ENCODE results near the gene GDPGP1. TPM values are rescaled to one million over a fixed set of nuclear protein-coding genes. Genes with fewer than 3 reads are reported as not detected.

GDPGP1 gene
- total and polyA plus RNA-seq, 2 of the 4 experiments (the other 2 are of a cell fraction): 2.3 to 4.1 TPM

DNA sequence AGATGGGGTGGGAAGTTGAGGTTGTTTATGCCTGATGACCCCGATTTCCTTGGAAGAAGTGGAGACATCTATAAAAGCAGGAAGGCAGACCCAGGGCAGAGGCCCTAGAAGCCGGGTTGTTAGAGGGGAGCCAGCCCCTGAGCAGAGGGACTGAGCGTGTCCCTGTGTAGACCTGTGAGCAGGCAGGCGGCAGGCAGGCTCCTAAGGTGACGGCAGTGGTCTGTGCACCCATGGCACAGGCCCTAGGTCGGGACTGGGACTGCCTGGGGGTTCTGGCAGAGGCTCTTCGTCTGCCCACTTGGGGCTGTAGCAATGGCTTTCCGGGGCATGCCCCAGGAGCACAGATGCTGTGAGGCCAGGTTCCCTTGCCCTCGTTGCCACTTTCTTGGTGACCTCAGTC is 23.0 kb upstream of the GDPGP1 start:
- intact Hi-C loops (cut with micrococcal nuclease) (no loop called here), dilution Hi-C loops (cut with HindIII; ENCODE audit: low sequenced_read_pairs, unreplicated experiment) (no loop called here), in situ Hi-C loops (cut with MboI; ENCODE audit: low sequenced_read_pairs) (no loop called here)
- peak overlapping the region; percentile 85; the same call in 1 of the 2 replicates for H2AK5ac ChIP-seq (ENCODE audit: low read depth, low read length)
- 100% methylated on average over 2 of the region's 9 CpGs; no CpG with 5 or more reads in 1 of the 2 experiments for WGBS, 2 experiments (ENCODE audit: extremely low coverage in 2 of 2, insufficient read length in 1 of 2)
- no peak overlapping the region for H3K27ac ChIP-seq (ENCODE audit: insufficient read depth, low read length)
- 0 out of 2 replicates have a peak overlapping the region, but pooled peaks have one; percentile 63 for H3K23ac ChIP-seq (ENCODE audit: low read depth, low read length)
- no peak overlapping the region for H2BK15ac ChIP-seq (ENCODE audit: low read depth, low read length)
- peaks cover 10% of the 10 kb centered on the region for H3K9me1 ChIP-seq (ENCODE audit: insufficient read depth, low read length)
- H4K91ac ChIP-seq (ENCODE audit: insufficient read depth, low read depth, low read length): peak overlapping the region; percentile 61; the same call in 1 of the 2 replicates
- H3K79me1 ChIP-seq (ENCODE audit: low read depth in 1 of 2, low read length in 2 of 2): peaks cover 20 to 44% of the 10 kb centered on the region in 2 experiments
- TF ChIP-seq MAZ (IDR thresholded peaks at IDR 0.05; ENCODE audit: borderline replicate concordance, low read depth, low read length) (no peak), BHLHE40 (IDR thresholded peaks at IDR 0.05; ENCODE audit: low read depth, low read length) (no peak), MAFK (IDR thresholded peaks at IDR 0.05; ENCODE audit: low read depth, low read length) (no peak), CHD1 (IDR thresholded peaks at IDR 0.05; ENCODE audit: low read depth, low read length) (no peak), RFX5 (IDR thresholded peaks at IDR 0.05; ENCODE audit: low read depth, low read length) (no peak), NFE2L2 (IDR thresholded peaks at IDR 0.05; ENCODE audit: low read depth, low read length) (no peak), ELK1 (IDR thresholded peaks at IDR 0.05; ENCODE audit: borderline replicate concordance, low read depth, low read length) (no peak), POLR2A (IDR thresholded peaks at IDR 0.05; ENCODE audit: low read depth, low read length) (no peak), RCOR1 (IDR thresholded peaks at IDR 0.05; ENCODE audit: insufficient replicate concordance, low read length) (no peak), FOS (IDR thresholded peaks at IDR 0.05; ENCODE audit: low read depth, low read length) (no peak), SMC3 (IDR thresholded peaks at IDR 0.05; ENCODE audit: low read depth, low read length) (no peak), MXI1 (IDR thresholded peaks at IDR 0.05; ENCODE audit: borderline replicate concordance, low read depth, low read length) (no peak), RAD21 (IDR thresholded peaks at IDR 0.05; ENCODE audit: low read length) (no peak)
- TF ChIP-seq, protein P1, sequence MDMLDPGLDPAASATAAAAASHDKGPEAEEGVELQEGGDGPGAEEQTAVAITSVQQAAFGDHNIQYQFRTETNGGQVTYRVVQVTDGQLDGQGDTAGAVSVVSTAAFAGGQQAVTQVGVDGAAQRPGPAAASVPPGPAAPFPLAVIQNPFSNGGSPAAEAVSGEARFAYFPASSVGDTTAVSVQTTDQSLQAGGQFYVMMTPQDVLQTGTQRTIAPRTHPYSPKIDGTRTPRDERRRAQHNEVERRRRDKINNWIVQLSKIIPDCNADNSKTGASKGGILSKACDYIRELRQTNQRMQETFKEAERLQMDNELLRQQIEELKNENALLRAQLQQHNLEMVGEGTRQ (IDR thresholded peaks at IDR 0.05; ENCODE audit: low read depth, low read length): no peak
- TF ChIP-seq, protein P2, sequence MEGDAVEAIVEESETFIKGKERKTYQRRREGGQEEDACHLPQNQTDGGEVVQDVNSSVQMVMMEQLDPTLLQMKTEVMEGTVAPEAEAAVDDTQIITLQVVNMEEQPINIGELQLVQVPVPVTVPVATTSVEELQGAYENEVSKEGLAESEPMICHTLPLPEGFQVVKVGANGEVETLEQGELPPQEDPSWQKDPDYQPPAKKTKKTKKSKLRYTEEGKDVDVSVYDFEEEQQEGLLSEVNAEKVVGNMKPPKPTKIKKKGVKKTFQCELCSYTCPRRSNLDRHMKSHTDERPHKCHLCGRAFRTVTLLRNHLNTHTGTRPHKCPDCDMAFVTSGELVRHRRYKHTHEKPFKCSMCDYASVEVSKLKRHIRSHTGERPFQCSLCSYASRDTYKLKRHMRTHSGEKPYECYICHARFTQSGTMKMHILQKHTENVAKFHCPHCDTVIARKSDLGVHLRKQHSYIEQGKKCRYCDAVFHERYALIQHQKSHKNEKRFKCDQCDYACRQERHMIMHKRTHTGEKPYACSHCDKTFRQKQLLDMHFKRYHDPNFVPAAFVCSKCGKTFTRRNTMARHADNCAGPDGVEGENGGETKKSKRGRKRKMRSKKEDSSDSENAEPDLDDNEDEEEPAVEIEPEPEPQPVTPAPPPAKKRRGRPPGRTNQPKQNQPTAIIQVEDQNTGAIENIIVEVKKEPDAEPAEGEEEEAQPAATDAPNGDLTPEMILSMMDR (conservative IDR thresholded peaks at IDR 0.05; ENCODE audit: low read depth, low read length): no peak
- no peaks in the 10 kb centered on the region for H3K9me3 ChIP-seq (ENCODE audit: control insufficient read depth, insufficient read depth, low read length)
- peak overlapping the region; percentile 90 for H3K14ac ChIP-seq (replicated peaks; ENCODE audit: low read depth, low read length)
- H4K5ac ChIP-seq (ENCODE audit: low read depth, low read length): peak overlapping the region; percentile 71; the same call in 1 of the 2 replicates
- no peaks in the 10 kb centered on the region; the same call in 1 of the 2 replicates for H4K20me1 ChIP-seq (ENCODE audit: insufficient read depth, low read length)
- H3K4ac ChIP-seq (ENCODE audit: low read depth, low read length): peak overlapping the region; percentile 78
- H2BK20ac ChIP-seq (ENCODE audit: low read depth, low read length): no peak overlapping the region
- no peak overlapping the region for H3K4me3 ChIP-seq (ENCODE audit: insufficient read depth, low read depth, low read length)
- H3K36me3 ChIP-seq (ENCODE audit: control insufficient read depth, insufficient read depth, low read length): peaks cover 7% of the 10 kb centered on the region
- no peak overlapping the region for H2AFZ ChIP-seq (replicated peaks; ENCODE audit: low read length, poor library complexity)
- no peak overlapping the region for H3K9ac ChIP-seq (ENCODE audit: low read depth, low read length)
- H3K4me1 ChIP-seq (ENCODE audit: control insufficient read depth, insufficient read depth, low read length): peaks cover 6% of the 10 kb centered on the region
- H3K56ac ChIP-seq (ENCODE audit: extremely low read depth, insufficient read depth, low read length): no peak overlapping the region
- DNase-seq (no peak), ATAC-seq (ENCODE audit: low read depth) (no peak)
- peak overlapping the region; percentile 69 for H2BK5ac ChIP-seq (ENCODE audit: low read depth, low read length, poor library complexity, severe bottlenecking)
- ChIA-PET CTCF (no interaction called here), POLR2A (ENCODE audit: unreplicated experiment) (no interaction called here)
- H3K27me3 ChIP-seq (ENCODE audit: control insufficient read depth, insufficient read depth, low read length): no peaks in the 10 kb centered on the region
- H2AK9ac ChIP-seq (replicated peaks; ENCODE audit: low read depth, low read length, poor library complexity): peak overlapping the region; percentile 94
- H2BK120ac ChIP-seq (ENCODE audit: low read depth, low read length): no peak overlapping the region
- H3K18ac ChIP-seq (ENCODE audit: low read depth, low read length): no peak overlapping the region
- BruUV-seq (replicated peaks): no TSS peak
- peak overlapping the region; percentile 36 to 85; a peak in 3 of 4 replicates for H4K8ac ChIP-seq (ENCODE audit: low read depth in 2 of 2, low read length in 2 of 2)
- no peak overlapping the region for H3K4me2 ChIP-seq (ENCODE audit: low read depth, low read length)
